ENCODE data around the gene SIGLEC6.

- TF ChIP-seq CTCF (IDR thresholded peaks at IDR 0.05), result no peak
- no peak for TF ChIP-seq POLR2A (IDR thresholded peaks at IDR 0.05)
These were observed 14.7 kb upstream of the SIGLEC6 start for GRCh38 chr19:51546107-51546649.
